Measurements from ENCODE around the gene LRRC7. TPM values are rescaled to one million over a fixed set of nuclear protein-coding genes. Genes with fewer than 3 reads are reported as not detected.
A peak's percentile ranks its signal among the peaks of the same experiment; 100 is the strongest.
"Not testable (repeated sequence)": the region's sequence is repeated elsewhere in the genome, so short reads cannot be mapped to it uniquely, and the experiment has no call there.

LRRC7 gene
- total and polyA plus RNA-seq, 4 donors, result 19.5 to 75.0 (median 46.5) TPM

DNA sequence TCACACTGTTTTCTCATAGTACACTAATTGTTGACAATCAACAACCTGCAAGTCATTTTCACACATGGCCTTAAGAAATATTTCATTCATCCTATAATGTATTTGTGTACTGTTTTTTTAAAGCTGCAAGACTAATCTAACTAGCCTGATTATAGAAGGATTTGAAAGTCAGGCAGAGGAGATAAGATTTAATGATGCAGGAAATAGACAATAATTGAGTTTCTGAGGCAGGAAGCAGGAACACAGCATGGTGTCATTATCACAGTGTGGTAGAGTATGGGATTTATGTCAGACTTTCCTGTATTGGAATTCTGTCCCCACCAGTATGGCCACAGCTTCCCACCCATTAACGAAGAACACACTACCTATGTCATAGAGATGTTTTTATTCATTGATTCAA is 138.8 kb downstream of the LRRC7 start:
- Histone ChIP-seq H3K4me3 (ENCODE audit: low read depth, low read length) (no peak overlapping the region), H3K27ac (ENCODE audit: low read depth, low read length) (no peak overlapping the region), H3K36me3 (ENCODE audit: control insufficient read depth, insufficient read depth, low read length) (no peaks in the 10 kb centered on the region), H3K27me3 (ENCODE audit: control insufficient read depth, insufficient read depth, low read length) (no peaks in the 10 kb centered on the region), H3K9me3 (ENCODE audit: control insufficient read depth, insufficient read depth, low read length) (no peaks in the 10 kb centered on the region), H3K4me1 (ENCODE audit: control insufficient read depth, insufficient read depth, low read length) (no peaks in the 10 kb centered on the region)
- DNase-seq (ENCODE audit: low read depth in 4 of 6, low spot score in 6 of 6), result peak in 1 of 6 donors; percentile 73
- no CpG with 5 or more reads among the region's 1 CpG for WGBS (ENCODE audit: insufficient coverage)

DNA sequence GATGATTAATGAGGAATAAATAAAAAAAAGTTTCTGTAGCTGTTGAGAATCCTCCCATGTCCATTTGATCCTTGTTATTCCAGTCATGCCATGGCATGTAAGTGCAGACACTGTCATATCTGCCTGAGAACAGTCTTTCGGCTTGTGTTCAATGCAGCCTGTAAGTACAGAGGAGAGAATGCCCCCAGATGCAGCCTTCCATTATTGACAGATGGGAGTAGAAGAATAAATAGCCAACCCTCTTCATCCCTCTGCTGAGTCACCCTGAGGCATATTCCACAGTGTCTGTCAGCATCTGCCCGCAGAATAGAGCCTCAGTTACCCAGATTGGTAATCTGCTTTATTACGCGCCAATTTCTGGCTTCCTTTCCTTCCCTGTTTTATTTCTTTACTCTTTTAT is 139.4 kb downstream of the LRRC7 start:
- Histone ChIP-seq H3K4me1 (ENCODE audit: control insufficient read depth, insufficient read depth, low read length) (no peaks in the 10 kb centered on the region), H3K9me3 (ENCODE audit: control insufficient read depth, insufficient read depth, low read length) (no peaks in the 10 kb centered on the region), H3K27ac (ENCODE audit: low read depth, low read length) (no peak overlapping the region), H3K4me3 (ENCODE audit: low read depth, low read length) (no peak overlapping the region), H3K27me3 (ENCODE audit: control insufficient read depth, insufficient read depth, low read length) (no peaks in the 10 kb centered on the region), H3K36me3 (ENCODE audit: control insufficient read depth, insufficient read depth, low read length) (no peaks in the 10 kb centered on the region)
- 86% methylated on average over 1 of the region's 4 CpGs for WGBS (ENCODE audit: insufficient coverage)
- DNase-seq (ENCODE audit: low read depth in 4 of 6, low spot score in 6 of 6), result peak in 2 of 6 donors; percentile 10 to 63

DNA sequence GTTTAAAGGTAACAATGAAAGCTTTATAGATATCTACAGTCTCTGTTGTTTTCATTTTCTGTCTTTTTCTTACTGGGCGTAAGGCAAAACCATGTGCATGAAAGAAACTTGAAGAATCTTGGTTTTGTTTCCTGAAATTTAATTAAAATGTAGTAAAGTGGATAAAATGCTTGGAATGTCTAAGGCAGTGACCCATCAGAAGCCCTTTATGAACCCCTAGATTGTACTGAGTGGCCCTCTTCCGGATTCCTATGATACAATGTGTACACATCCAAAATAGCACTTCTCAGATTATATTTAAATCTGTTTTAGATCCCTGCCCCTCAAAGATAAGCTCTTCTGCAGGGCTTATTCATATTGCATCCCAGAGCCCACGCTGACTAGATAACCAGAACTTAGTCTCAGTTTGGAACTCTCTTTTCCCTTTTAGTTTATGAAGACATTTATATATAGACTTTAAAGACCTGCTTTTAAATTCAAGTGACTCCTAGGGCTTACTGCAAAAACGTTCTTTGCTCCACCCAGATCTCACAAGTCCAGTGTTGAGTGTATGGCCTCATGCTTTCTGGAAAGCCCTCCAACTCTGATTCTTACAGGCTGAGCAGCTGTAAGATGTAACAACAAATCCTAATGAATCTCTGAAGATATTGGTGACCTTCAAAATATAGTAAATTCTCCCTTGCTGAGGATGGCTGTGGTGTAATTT is 142.9 kb downstream of the LRRC7 start:
- Histone ChIP-seq H3K27me3 (ENCODE audit: control insufficient read depth, insufficient read depth, low read length) (no peaks in the 10 kb centered on the region), H3K4me1 (ENCODE audit: control insufficient read depth, insufficient read depth, low read length) (no peaks in the 10 kb centered on the region), H3K9me3 (ENCODE audit: control insufficient read depth, insufficient read depth, low read length) (no peaks in the 10 kb centered on the region), H3K4me3 (ENCODE audit: low read depth, low read length) (no peak overlapping the region), H3K27ac (ENCODE audit: low read depth, low read length) (no peak overlapping the region), H3K36me3 (ENCODE audit: control insufficient read depth, insufficient read depth, low read length) (no peaks in the 10 kb centered on the region)
- WGBS (ENCODE audit: insufficient coverage), result 82% methylated on average over 1 of the region's 4 CpGs
- no peak for DNase-seq (ENCODE audit: low read depth in 4 of 6, low spot score in 6 of 6)

DNA sequence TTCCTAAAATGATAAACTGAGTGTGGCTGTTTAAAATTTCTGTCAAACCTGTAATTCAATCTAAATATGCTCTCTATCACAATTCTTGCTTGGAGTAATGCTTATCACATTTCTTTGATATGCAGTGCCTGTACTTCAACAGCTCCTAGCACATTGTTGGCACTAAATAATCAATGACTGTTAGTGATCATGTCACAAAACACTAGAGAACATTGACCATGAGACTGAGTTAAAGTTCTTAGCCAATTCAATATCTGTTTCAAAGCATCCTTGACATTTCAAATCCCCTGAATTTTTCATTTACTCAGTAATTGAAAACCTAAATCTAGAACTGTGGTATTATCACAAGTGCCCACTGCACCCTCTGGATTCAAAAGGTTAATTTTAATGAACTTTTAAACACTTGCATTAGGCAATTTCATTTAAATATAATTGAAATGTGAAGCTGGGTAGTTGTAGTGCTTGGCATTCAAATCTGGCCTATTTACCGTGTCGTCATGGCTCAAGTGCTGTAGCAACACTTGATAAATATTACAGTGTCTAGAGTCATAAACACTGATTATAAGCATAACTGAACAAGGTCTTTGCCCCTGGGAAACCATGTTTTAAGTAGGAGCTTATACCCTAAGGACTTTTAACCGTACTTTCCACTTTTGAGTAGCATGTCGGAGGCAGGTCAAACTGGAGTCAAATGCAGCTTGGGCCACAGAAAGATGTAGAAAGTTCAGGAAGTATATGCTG is 143.6 kb downstream of the LRRC7 start:
- DNase-seq (ENCODE audit: low read depth in 4 of 6, low spot score in 6 of 6), result no peak
- Histone ChIP-seq H3K4me1 (ENCODE audit: control insufficient read depth, insufficient read depth, low read length) (no peaks in the 10 kb centered on the region), H3K4me3 (ENCODE audit: low read depth, low read length) (no peak overlapping the region), H3K27ac (ENCODE audit: low read depth, low read length) (no peak overlapping the region), H3K9me3 (ENCODE audit: control insufficient read depth, insufficient read depth, low read length) (no peaks in the 10 kb centered on the region), H3K27me3 (ENCODE audit: control insufficient read depth, insufficient read depth, low read length) (no peaks in the 10 kb centered on the region), H3K36me3 (ENCODE audit: control insufficient read depth, insufficient read depth, low read length) (no peaks in the 10 kb centered on the region)
- no CpG with 5 or more reads among the region's 4 CpGs for WGBS (ENCODE audit: insufficient coverage)

DNA sequence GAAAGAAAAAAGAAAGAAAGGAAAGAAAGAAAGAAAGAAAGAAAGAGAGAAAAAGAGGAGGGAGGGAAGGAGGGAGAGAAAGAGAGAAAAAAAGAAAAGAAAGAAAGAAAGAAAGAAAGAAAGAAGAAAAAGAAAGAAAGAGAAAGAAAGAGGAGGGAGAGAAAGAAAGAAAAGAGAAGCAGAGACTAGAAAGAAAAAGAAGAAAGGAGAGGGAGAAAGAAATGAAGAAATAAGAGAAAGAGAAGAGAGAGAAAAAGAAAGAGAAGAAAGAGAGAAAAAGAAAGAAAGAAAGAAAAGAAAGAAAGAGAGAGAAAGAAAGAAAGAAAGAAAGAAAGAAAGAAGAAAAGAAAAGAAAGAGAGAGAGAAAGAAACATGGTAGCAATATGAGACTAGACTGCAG is 150.1 kb downstream of the LRRC7 start:
- H3K27ac ChIP-seq (ENCODE audit: low read depth, low read length); H3K36me3 ChIP-seq (ENCODE audit: control insufficient read depth, insufficient read depth, low read length); H3K4me1 ChIP-seq (ENCODE audit: control insufficient read depth, insufficient read depth, low read length); H3K9me3 ChIP-seq (ENCODE audit: control insufficient read depth, insufficient read depth, low read length); H3K4me3 ChIP-seq (ENCODE audit: low read depth, low read length); DNase-seq (ENCODE audit: low read depth in 4 of 6, low spot score in 6 of 6); H3K27me3 ChIP-seq (ENCODE audit: control insufficient read depth, insufficient read depth, low read length): not testable (repeated sequence)

DNA sequence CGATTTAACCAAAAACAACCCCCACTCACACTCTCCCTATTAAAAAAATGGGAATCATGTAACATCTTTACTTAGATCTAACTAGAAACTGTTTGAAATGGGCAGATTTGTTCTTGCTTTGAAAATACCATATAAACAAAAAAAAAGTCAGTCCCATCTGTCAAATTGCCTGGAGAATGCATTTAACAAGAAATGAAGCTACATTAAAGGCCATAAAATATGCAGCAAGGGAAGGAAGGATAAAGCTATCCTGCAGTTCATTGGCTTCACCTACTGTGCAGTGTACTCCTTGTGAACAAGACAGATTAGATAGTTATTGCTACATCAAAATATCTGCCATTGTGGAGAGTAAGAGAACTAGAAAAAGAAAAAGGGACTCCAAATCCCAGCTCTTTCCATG is 160.5 kb downstream of the LRRC7 start:
- WGBS (ENCODE audit: insufficient coverage), result no CpG with 5 or more reads among the region's 1 CpG
- Histone ChIP-seq H3K27me3 (ENCODE audit: control insufficient read depth, insufficient read depth, low read length) (no peaks in the 10 kb centered on the region), H3K27ac (ENCODE audit: low read depth, low read length) (no peak overlapping the region), H3K9me3 (ENCODE audit: control insufficient read depth, insufficient read depth, low read length) (no peaks in the 10 kb centered on the region), H3K4me1 (ENCODE audit: control insufficient read depth, insufficient read depth, low read length) (no peaks in the 10 kb centered on the region), H3K4me3 (ENCODE audit: low read depth, low read length) (no peak overlapping the region), H3K36me3 (ENCODE audit: control insufficient read depth, insufficient read depth, low read length) (no peaks in the 10 kb centered on the region)
- DNase-seq (ENCODE audit: low read depth in 4 of 6, low spot score in 6 of 6), result peak in 3 of 6 donors; percentile 19 to 87 (median 54)

DNA sequence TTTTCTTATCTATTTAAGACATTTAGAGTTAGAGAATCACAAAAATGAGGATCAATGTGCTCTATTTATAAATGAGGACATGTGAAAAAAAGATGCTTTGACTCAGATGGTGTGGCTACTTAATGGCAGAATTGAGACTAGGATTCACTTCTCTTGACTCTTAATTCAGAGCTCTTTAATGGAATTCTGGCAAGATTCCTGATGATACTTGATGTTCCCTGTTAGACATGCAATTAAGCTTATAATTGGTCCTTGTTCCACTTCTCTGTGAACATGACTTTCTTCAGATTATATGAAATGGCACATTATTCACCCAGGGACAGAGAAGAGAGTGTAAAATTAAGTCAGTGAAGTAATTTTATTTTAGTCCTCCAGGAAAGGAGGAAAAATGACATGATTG is 165.3 kb downstream of the LRRC7 start:
- H3K27ac ChIP-seq (ENCODE audit: low read depth, low read length), result no peak overlapping the region
- no peaks in the 10 kb centered on the region for H3K27me3 ChIP-seq (ENCODE audit: control insufficient read depth, insufficient read depth, low read length)
- no peak overlapping the region for H3K4me3 ChIP-seq (ENCODE audit: low read depth, low read length)
- no peaks in the 10 kb centered on the region for H3K9me3 ChIP-seq (ENCODE audit: control insufficient read depth, insufficient read depth, low read length)
- H3K36me3 ChIP-seq (ENCODE audit: control insufficient read depth, insufficient read depth, low read length), result no peaks in the 10 kb centered on the region
- peak in 3 of 6 donors; percentile 11 to 61 (median 55) for DNase-seq (ENCODE audit: low read depth in 4 of 6, low spot score in 6 of 6)
- H3K4me1 ChIP-seq (ENCODE audit: control insufficient read depth, insufficient read depth, low read length), result no peaks in the 10 kb centered on the region

DNA sequence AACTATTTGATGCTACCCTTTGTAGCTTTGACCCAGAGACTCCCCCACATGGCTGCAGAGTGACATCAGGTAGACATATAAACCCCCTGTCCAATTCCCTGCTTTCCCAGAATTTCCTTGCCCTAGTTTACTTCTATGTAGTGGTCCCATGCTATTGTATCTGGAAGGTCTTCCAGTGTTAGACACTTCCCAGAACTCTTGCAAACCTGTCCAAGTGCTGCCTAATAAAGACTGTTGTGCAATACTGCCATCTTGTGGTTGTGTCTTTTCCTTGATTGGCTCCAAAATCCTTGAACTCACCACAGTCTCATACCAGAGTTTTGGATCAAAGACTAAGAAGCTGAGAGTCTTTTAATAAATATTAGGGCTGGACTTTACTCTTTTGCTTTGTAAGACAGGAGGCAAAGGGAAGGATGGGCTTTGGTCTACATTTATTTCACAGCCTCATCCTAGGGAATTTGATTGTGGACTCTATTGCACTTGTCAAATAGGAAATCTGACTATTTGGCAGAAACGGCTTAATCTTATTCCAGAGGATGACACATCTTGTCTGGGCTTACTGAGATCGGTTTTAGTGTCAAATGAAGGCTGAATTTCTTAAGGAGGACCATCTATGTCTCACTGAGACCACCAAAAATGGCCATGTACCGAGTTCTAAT is 169.9 kb downstream of the LRRC7 start:
- no peaks in the 10 kb centered on the region for H3K36me3 ChIP-seq (ENCODE audit: control insufficient read depth, insufficient read depth, low read length)
- WGBS (ENCODE audit: insufficient coverage), result 58% methylated on average over 2 of the region's 3 CpGs
- no peaks in the 10 kb centered on the region for H3K9me3 ChIP-seq (ENCODE audit: control insufficient read depth, insufficient read depth, low read length)
- no peaks in the 10 kb centered on the region for H3K4me1 ChIP-seq (ENCODE audit: control insufficient read depth, insufficient read depth, low read length)
- H3K27me3 ChIP-seq (ENCODE audit: control insufficient read depth, insufficient read depth, low read length), result no peaks in the 10 kb centered on the region
- H3K27ac ChIP-seq (ENCODE audit: low read depth, low read length), result no peak overlapping the region
- no peak overlapping the region for H3K4me3 ChIP-seq (ENCODE audit: low read depth, low read length)
- peak in 3 of 6 donors; percentile 31 to 78 (median 71) for DNase-seq (ENCODE audit: low read depth in 4 of 6, low spot score in 6 of 6)

DNA sequence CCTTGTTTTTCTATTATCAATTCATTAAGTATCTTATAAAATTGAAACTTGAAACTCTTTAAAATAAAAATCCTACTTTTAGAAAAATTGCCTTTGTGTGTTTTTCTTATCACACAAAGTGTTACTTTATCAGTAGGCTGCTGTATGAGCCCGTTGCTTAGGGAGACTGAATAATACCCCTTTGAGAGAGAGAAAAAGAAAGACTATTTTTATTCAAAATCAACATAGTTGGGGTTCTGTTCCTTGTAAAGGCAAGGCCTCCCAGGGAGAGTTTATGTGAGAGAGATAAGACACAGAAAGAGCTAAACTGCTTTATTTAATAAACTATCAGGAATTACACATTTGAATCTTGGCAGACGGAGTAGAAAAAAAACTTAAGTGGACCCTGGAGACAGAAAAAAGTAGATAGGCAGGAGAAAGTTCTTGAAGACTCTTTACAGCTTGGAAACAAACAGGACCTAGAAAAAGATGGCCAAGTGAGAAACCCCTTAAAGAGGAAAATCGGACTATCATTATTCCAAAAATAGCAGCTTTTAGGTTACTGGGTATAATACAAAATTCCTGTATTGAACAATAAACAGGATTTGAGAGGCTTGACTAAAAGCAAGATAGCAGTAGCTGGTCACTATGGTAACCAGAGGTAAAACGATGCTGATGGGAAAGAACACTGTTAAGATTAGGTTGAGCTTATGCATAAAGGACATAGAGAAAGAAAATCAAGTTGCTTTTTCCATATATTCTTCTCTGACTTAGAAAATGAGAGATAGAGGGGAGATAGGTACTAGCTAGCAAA is 170.9 kb downstream of the LRRC7 start:
- Histone ChIP-seq H3K27me3 (ENCODE audit: control insufficient read depth, insufficient read depth, low read length) (no peaks in the 10 kb centered on the region), H3K36me3 (ENCODE audit: control insufficient read depth, insufficient read depth, low read length) (no peaks in the 10 kb centered on the region), H3K9me3 (ENCODE audit: control insufficient read depth, insufficient read depth, low read length) (no peaks in the 10 kb centered on the region), H3K27ac (ENCODE audit: low read depth, low read length) (peak overlapping the region; percentile 58), H3K4me3 (ENCODE audit: low read depth, low read length) (no peak overlapping the region), H3K4me1 (ENCODE audit: control insufficient read depth, insufficient read depth, low read length) (no peaks in the 10 kb centered on the region)
- WGBS (ENCODE audit: insufficient coverage), result no CpG with 5 or more reads among the region's 4 CpGs
- peak in 3 of 6 donors; percentile 12 to 68 (median 37) for DNase-seq (ENCODE audit: low read depth in 4 of 6, low spot score in 6 of 6)
